NCI-H2227 (cell line): ENCODE results near the gene COL11A2.
A peak's percentile ranks its signal among the peaks of the same experiment; 100 is the strongest.

Source experiments
- DNase-seq: peaks from one replicate; lab custom pipeline; 2025; ENCODE audit not compliant: unreplicated experiment; lab: John Stamatoyannopoulos, UW

Gene COL11A2

DNA sequence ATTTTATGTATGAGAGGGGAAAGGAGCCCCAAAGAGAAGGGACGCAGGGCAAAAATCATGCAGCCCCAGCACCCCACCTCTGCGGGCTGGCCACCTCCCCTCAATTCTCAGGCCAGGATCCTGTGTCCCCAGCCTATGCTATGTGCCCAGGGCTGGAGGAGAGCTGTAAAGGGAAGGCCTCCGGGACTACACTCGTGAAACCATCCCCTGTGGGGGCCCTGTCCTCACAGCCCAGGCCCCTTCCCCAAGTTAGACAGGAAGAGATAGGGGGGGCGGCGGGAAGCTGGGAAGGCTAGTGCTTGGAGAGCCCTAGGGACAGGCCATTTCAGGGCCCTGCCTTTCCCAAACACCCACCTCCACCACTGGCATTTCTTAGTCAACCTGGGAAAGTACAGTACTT, 1.4 kb upstream of the COL11A2 start:
- DNase-seq = no peak

DNA sequence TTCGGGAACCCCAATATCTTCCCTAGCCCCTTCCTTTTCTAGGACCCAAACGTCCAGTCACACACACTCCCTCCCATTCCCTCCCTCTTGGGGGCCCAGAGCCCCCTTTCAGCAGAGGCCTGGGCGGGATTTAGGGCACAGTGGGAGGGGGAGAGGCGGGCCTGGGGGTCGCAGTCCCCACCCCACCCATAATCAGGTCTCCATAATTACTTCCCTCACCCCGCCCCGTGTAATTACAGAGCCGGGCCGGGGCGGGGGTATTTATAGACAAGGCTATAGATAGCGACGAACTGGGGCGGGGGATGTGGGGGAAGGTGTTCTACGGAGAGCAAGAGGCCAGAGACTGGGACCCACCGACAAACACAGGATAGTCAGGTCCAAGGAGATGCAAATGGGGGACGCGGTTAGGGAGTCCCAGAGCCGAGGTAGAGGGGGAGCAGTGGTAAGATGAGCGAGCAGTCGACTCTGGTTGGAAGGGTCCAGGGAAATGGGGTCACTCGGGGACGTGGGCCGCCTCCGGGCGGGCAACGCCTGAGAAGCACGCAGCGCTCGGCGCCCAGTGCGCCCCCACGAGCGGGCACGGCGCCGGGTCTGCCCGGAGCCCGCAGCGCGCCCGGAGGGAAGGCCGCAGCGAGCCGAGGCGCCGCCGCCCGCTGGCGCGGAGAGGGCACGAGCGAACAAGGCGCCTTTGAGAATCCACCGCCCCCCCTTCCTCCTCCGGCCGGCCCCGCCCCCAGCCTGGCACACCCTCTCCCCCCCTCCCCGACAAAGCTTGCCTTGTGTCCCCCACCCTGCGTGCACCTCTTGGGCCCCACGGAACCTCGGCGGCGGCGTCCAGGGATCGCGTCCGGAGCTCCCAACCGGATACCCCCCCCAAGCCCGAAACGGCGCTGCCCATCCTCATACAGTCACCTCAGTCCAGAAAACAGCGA, 670 bp upstream of the COL11A2 start:
- DNase-seq = peak; percentile 61

DNA sequence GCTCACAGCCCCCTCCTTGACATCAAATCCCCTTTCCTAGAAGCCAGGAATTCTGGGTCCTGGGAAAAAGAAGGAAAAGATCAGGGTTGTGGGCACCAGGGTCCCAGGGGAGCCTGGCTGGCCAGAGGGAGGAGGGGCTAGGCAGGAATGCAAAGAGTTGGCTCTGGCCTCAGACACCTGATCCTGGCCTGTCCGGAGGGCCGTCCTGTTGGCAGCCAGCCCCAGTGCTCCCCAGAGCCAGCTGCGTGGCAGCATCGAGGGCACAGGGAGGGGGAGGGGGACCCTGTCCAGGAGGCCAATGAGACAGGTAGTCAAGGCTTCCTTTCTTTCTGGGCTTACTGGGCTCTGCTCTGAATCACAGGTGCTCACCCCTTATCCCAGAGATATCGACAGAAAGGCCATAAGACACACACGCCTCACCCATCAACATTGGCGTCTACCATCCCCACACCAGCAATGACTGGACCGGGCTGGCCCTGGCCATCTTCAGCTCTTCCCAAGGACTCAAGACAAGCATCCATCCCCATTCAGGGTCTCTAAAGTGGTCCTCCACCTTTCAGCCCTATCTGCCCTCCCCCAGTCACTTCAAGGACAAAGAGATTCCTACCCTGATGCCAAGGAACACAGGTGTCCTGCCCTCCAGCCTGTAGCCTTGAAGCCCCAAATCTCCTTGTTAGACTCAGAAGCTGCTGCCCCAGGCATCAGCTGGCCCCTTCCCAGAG, 723 bp downstream of the COL11A2 start:
- DNase-seq = no peak

DNA sequence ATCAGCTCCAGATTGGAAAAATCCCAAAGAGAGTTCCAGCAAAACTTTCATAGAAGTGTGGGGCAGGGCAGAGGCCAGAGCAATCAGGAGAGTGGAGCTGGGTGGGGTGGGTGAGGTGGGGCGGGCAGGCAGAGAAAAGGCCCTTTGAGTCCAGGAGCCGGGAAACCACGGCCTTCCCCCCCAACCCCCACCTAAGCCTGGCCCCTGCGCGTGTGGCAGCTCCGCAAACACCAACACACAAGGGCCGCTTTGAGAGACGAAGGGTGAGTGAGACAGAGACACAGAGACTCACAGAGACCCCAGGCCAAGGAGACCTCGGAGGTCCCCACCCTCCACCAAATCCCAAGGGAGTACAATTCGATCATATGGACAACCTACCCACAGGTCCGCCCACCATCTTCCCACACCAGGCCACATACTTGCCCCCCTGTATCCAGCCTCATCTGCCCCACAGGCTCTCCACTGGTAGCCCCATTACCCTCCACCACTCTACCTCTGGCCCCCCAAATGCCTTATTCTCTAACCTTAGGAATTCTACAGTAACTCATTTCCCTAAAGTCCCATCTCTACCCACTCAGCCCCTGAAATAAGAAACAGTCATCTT, 1.7 kb downstream of the COL11A2 start:
- no peak for DNase-seq

DNA sequence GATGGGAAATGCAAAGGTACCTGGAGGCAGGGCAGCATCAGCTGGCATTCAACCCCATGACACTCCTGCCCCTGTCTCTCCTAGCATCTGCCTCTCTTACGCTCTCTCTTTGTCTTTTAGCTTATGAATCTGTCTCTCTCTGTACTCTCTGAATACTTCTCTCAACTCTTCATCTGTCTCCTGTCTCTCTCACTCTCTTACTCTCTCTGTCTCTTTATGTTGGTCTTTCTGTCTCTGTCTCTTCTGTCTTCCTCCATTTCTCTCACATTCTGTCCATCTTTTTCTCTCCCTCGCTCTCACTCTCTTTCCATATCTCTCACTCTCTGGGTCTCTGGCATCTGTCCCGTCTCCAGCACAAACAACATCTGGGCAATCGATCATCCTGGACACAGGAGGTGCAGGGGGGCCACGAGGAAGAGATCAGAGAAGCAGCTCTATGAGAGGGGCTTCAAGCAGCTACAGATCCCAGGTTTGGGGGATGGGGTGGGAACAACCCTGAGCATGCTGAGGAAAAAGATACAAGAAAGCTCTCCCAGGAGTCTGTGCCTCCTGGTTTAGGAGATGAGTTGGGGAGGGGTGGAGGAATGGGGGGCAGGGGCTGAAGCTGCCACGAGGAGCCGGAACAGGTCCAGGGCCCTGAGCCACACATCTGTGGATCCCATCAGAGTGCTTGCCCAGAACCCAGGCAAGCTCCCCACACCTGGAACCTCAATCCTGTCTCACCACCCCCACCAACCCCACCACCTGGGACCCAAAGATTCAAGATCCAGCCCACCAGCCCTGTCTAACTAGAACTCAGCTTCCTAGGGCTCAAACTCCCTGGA, 2.4 kb downstream of the COL11A2 start:
- no peak for DNase-seq

DNA sequence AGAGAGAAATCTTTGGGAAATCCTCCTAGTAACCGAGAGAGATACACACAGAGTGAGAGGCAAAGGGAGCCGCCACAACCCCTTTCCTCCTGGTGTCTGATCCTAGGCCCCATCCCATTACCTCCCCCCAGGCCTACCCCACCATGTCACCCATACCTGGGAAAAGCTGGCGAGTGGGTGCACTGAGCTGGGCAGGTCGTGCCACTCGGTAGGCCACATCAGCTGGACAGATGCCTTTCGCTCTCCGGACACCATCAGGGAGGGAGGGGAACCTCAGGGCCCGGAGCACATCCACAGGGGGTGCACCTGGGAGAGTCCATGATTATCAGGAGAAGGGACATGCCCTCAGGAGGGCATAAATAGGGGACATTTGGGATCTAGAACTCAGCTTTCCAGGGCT, 3.1 kb downstream of the COL11A2 start:
- DNase-seq = no peak

DNA sequence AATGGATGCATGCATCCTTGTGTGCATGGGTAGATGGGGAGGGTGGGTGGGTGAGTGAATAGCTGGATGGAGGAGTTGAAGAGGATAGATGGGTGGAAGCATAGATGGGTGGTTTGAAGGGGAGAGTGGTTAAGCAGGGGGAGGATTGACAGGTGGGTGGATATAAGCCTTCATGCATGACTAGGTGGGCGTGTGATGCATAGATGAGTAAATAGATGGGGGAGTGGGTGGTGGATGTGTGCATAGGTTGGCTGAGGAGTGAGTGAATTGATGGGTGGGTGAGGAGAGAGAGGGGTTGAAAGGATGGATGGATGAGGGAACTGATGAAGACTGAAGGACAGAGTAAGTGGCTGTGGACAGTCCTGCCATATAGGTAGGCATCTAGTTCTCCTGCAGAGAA, 4.5 kb downstream of the COL11A2 start:
- no peak for DNase-seq

DNA sequence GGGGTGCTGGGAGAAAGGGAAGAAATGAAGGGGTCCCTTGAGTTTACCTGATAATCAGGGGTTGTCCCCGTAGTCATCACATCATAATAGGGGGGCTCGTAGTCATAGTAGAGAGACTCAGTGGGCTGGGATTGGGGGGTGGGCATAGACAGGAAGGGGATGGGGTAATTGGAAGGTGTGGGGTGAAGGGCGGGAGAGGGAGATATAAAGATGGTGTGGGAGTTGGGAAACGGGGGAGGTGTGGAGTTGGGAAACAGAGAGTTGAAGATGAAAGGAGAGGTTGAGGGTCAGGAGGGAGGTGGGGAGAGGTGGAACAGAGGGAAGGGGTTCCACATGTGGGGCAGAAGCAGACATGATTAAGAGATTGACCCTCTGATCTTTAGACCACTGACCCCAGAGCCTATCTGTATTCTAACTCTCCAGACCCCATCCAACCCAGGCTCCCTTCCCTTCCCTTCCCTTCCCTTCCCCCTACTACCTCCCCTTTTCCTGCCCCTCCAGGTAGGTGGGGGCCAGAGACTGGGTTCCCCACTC, 6.5 kb downstream of the COL11A2 start:
- no peak for DNase-seq

DNA sequence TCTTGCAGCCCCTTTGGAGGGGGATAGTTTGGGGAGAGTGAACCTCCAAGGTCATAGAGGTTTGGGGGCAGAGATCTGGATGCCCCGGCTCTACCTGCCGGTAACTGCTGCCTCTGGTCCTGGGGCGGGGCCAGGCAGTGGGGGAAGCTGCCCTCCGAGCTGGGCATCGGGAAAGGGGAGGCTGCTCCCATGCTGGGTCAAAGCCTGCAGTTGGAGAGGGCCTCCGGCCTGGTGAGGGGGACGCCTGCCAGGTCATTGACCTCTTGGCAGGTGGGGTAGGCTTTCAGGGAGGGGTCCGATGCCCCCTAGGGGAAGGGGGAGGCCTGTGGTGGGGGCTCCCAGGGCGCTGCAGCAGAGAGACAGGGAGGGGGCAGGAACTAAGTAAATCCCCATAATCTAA, 7.1 kb downstream of the COL11A2 start:
- no peak for DNase-seq

DNA sequence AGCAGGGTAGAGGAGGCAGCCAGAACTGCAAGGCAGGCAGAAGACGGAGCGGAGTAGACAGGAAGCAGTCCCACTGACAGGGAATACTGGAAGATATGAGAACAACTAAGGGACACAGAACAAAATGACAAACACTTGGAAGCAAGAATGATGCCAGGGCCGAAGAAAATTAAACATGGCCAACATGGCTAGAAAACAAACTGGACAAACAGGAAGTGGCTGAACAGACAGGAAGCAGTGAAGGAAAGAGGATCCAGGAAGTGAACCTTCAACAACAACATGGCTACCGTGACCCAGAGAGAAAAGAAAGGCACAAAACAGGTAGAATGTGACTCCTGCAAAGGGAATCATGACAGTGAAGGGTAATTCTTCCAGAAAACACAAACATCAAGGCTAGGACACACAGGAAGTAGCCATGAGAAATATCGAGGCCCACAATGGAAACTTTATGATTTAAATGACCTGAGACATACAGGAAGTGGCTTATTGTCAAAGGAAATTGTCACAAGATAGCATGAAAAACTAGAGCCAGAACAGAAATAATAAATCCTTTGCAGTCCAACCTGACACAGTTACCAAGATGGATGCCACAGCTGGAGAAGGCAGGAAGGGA, 9.1 kb downstream of the COL11A2 start:
- DNase-seq = no peak

DNA sequence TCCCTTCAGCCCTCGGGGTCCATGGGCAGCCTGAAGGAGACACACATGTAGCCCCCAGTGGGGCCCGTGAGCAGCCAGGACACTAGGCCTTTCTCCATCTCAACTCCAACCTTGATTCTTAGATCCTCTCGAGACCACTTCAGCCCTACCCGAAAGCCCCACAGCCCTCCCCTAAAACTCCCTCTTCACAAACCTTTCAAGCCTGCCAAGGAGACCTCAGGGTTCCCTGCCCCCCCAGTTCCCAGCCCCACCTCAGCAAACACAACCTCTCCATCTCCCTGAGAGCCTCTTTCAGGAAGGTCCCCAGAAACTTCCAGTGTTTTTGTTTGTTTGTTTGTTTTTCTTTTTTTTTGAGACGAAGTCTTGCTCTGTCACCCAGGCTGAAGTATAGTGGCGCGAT, 11.1 kb downstream of the COL11A2 start:
- no peak for DNase-seq

DNA sequence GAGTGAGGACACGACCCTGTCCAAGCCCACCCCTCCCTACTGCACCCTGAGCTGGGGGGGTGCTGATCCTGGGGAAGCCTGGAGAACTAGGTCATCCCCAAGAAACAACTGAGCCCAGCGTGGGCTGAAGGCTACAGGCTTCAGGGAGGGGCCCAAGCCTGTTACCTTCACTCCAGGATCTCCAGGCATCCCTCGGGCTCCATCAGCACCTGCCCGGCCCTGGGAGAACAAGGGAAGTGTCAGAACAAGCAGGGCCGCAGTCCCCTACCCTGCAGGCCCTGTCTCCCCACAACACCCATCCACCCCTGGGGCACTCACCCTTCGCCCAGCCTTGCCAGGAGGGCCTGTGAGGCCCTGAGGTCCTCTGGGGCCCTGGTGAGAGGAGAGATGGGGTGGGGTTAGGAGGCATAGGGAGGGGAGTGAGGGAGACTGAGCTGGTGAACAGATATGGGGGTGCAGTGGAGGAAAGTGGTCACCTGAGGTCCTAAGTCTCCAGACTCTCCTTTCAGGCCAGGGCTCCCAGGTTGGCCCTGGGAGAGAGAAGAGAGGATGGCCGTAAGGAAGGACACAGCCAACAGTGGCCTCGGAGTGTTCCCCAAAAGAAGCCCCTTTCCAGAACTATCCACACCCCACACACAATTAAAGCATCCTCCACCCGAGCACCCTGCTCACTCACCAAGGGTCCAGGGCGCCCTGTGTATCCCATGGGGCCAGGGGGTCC, 13.4 kb downstream of the COL11A2 start:
- DNase-seq = no peak

DNA sequence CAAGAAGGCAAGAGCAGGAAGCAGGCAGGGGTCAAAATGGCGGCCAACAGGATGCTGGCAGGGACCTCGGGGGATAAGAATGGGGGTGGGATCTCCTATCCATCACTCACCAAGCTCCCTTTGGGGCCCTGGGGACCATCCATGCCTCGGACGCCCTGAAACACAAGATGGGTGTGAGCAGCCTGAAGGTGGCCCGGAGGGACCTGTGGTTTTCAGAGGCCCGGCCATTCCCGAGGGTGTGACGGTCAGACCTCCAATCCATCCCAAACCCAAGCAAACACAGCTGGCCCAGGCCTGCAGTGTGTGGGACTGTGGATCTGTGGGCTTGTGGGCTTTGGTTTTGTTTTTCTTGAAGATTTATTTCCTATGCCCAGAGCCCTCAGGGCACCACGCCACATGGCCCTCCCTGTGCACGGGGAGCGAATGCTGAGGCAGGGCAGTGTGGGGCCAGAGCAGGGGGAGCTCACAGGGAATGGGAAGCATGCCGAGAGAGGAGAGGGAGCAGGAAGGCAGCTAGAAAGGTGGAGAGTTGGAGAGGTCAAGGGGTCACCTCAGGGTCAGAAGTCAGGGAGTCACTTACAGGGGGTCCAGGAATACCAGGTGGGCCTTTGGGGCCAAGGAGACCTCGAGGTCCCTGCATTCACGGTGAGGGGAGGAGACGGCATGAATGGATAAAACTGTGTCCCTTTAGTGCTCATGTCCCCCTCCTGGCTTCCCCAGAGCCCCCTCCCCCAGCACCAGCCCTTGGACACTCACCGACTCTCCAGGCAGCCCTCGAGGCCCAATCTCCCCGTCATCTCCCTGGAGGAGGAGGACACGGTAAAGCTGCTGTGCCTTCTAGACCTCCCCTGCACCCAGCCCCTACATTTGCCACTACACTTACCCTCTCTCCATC, 14.5 kb downstream of the COL11A2 start:
- no peak for DNase-seq

DNA sequence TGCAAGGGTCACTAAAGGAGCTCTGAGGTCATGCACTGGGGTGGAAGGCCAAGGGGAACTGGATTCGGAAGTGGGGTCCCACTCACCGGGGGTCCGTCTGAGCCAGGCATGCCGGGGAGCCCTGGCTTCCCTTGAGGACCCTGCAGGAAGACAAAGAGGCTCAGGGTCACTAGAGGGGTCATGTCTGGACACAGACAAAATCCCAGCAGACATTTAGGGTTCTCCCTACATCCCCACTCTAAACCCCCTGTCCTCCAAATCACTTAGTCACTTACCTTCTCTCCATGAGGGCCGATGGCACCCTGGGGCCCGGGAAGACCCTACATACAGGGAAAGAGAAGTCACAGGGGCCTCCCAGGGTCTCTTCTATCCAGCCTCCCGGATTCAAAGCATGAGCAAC, 15.4 kb downstream of the COL11A2 start:
- DNase-seq = no peak

DNA sequence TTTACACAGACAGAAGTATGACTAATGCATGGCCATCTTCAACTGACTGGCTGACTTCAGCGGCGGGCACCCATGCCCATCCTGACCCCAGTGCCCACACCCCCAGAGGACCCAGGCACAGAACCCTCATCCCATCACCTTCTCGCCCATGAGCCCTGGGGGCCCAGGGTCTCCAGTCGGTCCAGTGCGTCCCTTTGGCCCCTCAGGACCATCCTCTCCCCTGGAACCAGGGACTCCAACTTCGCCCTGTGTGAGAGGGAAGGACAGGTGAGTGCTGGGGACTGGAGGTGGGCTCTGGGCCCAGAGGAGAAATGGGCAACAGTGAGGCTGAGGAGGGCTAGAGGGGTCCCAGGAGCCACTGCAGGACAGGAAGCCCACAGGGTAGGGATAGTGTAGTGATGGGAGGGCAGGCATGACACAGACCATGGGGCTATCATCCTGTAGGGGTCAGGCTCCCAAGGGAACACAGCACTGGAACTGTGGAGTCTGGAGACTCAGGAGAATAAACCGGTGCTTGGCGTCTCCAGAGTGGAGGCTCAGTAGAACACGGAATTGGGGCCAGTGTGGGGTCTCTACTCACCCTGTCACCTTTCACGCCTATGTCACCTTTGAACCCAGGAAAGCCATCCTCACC, 16.7 kb downstream of the COL11A2 start:
- no peak for DNase-seq

DNA sequence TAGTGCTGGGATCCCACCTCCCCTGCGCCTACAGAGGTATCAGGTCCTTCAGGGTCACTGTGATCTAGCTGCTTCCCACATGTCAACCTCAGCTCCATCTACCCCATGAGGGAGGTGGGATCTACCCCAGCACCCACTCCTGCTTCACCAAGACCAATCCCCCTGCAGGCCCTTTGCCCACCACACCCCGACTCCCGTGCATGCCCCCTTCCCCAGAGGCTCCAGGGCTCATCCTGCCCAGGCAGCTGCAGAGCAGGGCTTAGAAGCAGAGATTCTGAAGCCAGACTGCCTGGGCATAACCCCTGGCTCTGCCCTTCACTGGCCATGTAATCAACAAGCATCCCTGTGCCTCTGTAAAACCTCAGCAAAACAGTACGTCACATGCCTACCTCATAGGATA, 17.5 kb downstream of the COL11A2 start:
- no peak for DNase-seq

DNA sequence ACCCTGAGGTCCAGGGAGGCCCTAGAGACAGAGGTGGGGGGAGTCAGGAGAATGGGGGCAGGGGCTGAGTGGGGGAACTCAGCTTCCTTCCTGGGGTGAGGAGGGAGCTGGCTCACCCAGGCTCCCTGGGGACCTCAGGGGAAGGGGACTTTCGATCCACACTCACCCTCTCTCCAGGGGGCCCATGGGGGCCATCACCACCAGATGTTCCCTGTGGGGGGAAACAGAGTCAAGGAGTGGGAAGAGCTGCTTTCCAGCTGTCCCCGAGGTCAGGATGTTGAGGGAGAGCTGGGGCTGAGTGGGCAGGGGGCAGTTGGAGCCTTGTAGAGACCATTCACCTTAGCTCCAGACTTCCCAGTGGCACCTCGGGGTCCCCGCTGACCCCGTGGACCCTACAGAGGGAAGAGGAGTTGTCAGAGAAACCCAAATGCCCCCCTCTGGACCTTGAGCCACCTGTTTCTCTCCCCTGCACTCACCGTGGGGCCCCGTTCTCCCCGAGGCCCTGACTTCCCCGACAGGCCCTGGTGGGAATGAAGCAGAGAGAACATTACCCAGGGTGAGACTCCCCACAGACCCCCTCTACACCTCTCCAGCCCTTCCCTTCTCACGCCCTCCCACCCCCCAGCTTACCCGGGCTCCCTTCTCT, 18.6 kb downstream of the COL11A2 start:
- DNase-seq = no peak
